ENCODE measurements around the gene ABCB8.

Gene ABCB8

DNA sequence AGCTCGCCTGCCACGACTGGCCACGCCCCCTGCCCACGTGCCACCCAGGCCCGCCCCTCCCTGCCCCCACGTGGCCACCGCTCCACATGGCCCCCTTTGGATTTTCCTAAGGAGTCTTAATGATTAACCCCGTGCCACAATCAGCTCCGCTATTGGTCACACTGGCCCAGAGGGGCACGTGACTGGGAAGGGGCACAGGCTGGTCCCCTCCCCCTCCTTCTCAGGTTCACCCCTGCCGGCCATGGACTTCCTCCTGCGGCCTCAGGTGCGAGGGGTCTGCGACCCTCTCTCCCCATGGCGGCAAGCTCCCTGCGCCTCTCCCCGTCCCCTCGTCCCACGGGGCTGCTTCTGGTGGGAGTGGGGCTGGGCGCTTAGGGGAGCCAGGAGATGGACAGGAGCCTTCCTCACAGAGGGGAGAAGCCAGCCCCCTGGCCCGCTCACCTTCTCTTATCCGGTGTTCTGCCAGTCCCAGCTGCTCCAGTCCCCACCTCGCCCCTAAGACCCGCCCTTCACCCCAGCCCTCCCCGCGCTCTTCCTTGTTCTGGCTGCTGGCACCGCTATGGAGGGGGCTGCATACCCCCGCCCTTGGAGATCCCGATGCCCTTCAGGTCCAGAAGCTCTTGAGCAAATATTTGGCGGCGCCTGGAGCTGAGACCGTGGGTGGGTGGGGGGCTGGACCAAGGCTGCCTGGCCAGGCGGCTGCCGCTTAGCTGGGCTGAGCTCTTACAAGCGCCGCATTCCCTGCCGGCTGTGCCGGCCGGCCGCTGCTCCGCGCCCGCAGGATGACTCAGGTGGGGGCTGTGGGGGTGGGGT, 34.4 kb downstream of the ABCB8 start:
- Histone ChIP-seq H3K36me3 (peaks cover 37 to 59% (median 55%) of the 10 kb centered on the region in 11 experiments), H4K20me1 (peaks cover 22 to 74% (median 44%) of the 10 kb centered on the region in 11 experiments; a peak in 20 of 22 replicates), H3K27me3 (no peaks in the 10 kb centered on the region), H3K4me3 (no peak overlapping the region), H3K27ac (peak overlapping the region in 2 of 11 experiments; percentile 18 to 23; a peak in 1 of 22 replicates), H3K4me1 (peaks cover 28 to 34% (median 31%) of the 10 kb centered on the region in 10 experiments), H3K9ac (no peak overlapping the region), H3K4me2 (peak overlapping the region in 3 of 11 experiments; percentile 98 to 100 (median 99); a peak in 4 of 22 replicates), H3K9me3 (replicated peaks in 1 of 11) (no peaks in the 10 kb centered on the region)
- no peak for TF ChIP-seq Cebpa-rat (IDR thresholded peaks at IDR 0.05)

GRCh38 chr7:151063212-151063561, 34.9 kb downstream of the ABCB8 start:
- Histone ChIP-seq H3K4me2 (no peak overlapping the region), H3K27ac (no peak overlapping the region), H3K36me3 (peaks cover 43 to 65% (median 61%) of the 10 kb centered on the region in 11 experiments), H4K20me1 (peaks cover 22 to 79% (median 46%) of the 10 kb centered on the region in 11 experiments; a peak in 20 of 22 replicates), H3K27me3 (no peaks in the 10 kb centered on the region), H3K9ac (0 out of 22 replicates have a peak overlapping the region, but pooled peaks of 1 of the 11 experiments have one; percentile 19), H3K4me3 (no peak overlapping the region), H3K9me3 (replicated peaks in 1 of 11) (no peaks in the 10 kb centered on the region), H3K4me1 (peaks cover 28 to 34% (median 31%) of the 10 kb centered on the region in 10 experiments)
- no peak for TF ChIP-seq Cebpa-rat (IDR thresholded peaks at IDR 0.05)

- no peak for TF ChIP-seq Cebpa-rat (IDR thresholded peaks at IDR 0.05)
- H3K4me1 ChIP-seq = peaks cover 18 to 23% (median 20%) of the 10 kb centered on the region in 10 experiments
- no peak overlapping the region for H3K4me3 ChIP-seq
- H3K9ac ChIP-seq = no peak overlapping the region
- H3K36me3 ChIP-seq = peaks cover 55 to 78% (median 73%) of the 10 kb centered on the region in 11 experiments
- no peaks in the 10 kb centered on the region for H3K9me3 ChIP-seq (replicated peaks in 1 of 11)
- H3K27ac ChIP-seq = no peak overlapping the region
- H4K20me1 ChIP-seq = peaks cover 22 to 90% (median 50%) of the 10 kb centered on the region in 11 experiments; a peak in 20 of 22 replicates
- no peak overlapping the region for H3K4me2 ChIP-seq
- no peaks in the 10 kb centered on the region for H3K27me3 ChIP-seq
Measured at GRCh38 chr7:151064454-151064853, 36.2 kb downstream of the ABCB8 start.

GRCh38 chr7:151064993-151065392, 36.7 kb downstream of the ABCB8 start:
- H3K4me3 ChIP-seq = no peak overlapping the region
- H3K4me2 ChIP-seq = no peak overlapping the region
- no peak for TF ChIP-seq Cebpa-rat (IDR thresholded peaks at IDR 0.05)
- no peaks in the 10 kb centered on the region for H3K9me3 ChIP-seq (replicated peaks in 1 of 11)
- 0 out of 22 replicates have a peak overlapping the region, but pooled peaks of 1 of the 11 experiments have one; percentile 7 for H3K27ac ChIP-seq
- H3K9ac ChIP-seq = no peak overlapping the region
- H3K36me3 ChIP-seq = peaks cover 61 to 83% (median 79%) of the 10 kb centered on the region in 11 experiments
- peaks cover 22 to 95% (median 52%) of the 10 kb centered on the region in 11 experiments; a peak in 20 of 22 replicates for H4K20me1 ChIP-seq
- H3K27me3 ChIP-seq = no peaks in the 10 kb centered on the region
- H3K4me1 ChIP-seq = peaks cover 18 to 23% (median 20%) of the 10 kb centered on the region in 10 experiments

GRCh38 chr7:151065516-151065915, 37.3 kb downstream of the ABCB8 start:
- Histone ChIP-seq H3K36me3 (peaks cover 66 to 88% (median 84%) of the 10 kb centered on the region in 11 experiments), H3K27ac (peak overlapping the region in 2 of 11 experiments; percentile 7 to 35; a peak in 3 of 22 replicates), H3K27me3 (no peaks in the 10 kb centered on the region), H3K4me3 (no peak overlapping the region), H4K20me1 (peaks cover 17 to 95% (median 52%) of the 10 kb centered on the region in 11 experiments; a peak in 20 of 22 replicates), H3K9ac (peak overlapping the region in 1 of 11 experiments; percentile 5; a peak in 1 of 22 replicates), H3K4me1 (peaks cover 16 to 21% (median 17%) of the 10 kb centered on the region in 10 experiments), H3K9me3 (replicated peaks in 1 of 11) (no peaks in the 10 kb centered on the region), H3K4me2 (no peak overlapping the region)
- no peak for TF ChIP-seq Cebpa-rat (IDR thresholded peaks at IDR 0.05)

GRCh38 chr7:151066273-151066974, 38.2 kb downstream of the ABCB8 start:
- TF ChIP-seq Cebpa-rat (IDR thresholded peaks at IDR 0.05) = no peak
- no peak overlapping the region for H3K4me3 ChIP-seq
- no peaks in the 10 kb centered on the region for H3K27me3 ChIP-seq
- no peak overlapping the region for H3K4me2 ChIP-seq
- H3K36me3 ChIP-seq = peaks cover 75 to 96% (median 93%) of the 10 kb centered on the region in 11 experiments
- H3K4me1 ChIP-seq = peaks cover 7 to 13% (median 8%) of the 10 kb centered on the region in 10 experiments
- peak overlapping the region in 1 of 11 experiments; percentile 5; a peak in 1 of 22 replicates for H3K9ac ChIP-seq
- peaks cover 8 to 95% (median 44%) of the 10 kb centered on the region in 11 experiments; a peak in 20 of 22 replicates for H4K20me1 ChIP-seq
- H3K9me3 ChIP-seq (replicated peaks in 1 of 11) = no peaks in the 10 kb centered on the region
- no peak overlapping the region for H3K27ac ChIP-seq

GRCh38 chr7:151068069-151068773, 40.0 kb downstream of the ABCB8 start:
- H3K4me2 ChIP-seq = no peak overlapping the region
- H3K4me3 ChIP-seq = no peak overlapping the region
- no peak overlapping the region for H3K27ac ChIP-seq
- H3K27me3 ChIP-seq = no peaks in the 10 kb centered on the region
- H3K9me3 ChIP-seq (replicated peaks in 1 of 11) = no peaks in the 10 kb centered on the region
- no peak for TF ChIP-seq Cebpa-rat (IDR thresholded peaks at IDR 0.05)
- no peaks in the 10 kb centered on the region for H3K4me1 ChIP-seq
- peaks cover 89 to 100% (median 99%) of the 10 kb centered on the region in 11 experiments for H3K36me3 ChIP-seq
- no peak overlapping the region; a peak in 1 of 22 replicates for H3K9ac ChIP-seq
- peaks cover 0 to 97% (median 34%) of the 10 kb centered on the region in 11 experiments; a peak in 16 of 22 replicates for H4K20me1 ChIP-seq

GRCh38 chr7:151069841-151070573, 41.8 kb downstream of the ABCB8 start:
- Histone ChIP-seq H3K36me3 (peaks cover 99 to 100% (median 100%) of the 10 kb centered on the region in 11 experiments), H3K27ac (no peak overlapping the region), H3K9ac (no peak overlapping the region), H3K4me1 (no peaks in the 10 kb centered on the region), H3K4me2 (no peak overlapping the region), H3K27me3 (no peaks in the 10 kb centered on the region), H4K20me1 (peaks cover under 1 to 98% (median 40%) of the 10 kb centered on the region in 11 experiments; a peak in 18 of 22 replicates), H3K9me3 (replicated peaks in 1 of 11) (no peaks in the 10 kb centered on the region), H3K4me3 (no peak overlapping the region)
- no peak for TF ChIP-seq Cebpa-rat (IDR thresholded peaks at IDR 0.05)

Measured in BLaER1 treated with 17β-estradiol and CSF1 and Interleukin-3, amounts not matched to agents 10 nM and 100 nM (cell line).